NCI-H1694 treated with DMSO at 0.1 percent for 48 hours (cell line): ENCODE measurements around the gene COPE.
"Not testable (repeated sequence)": the region's sequence is repeated elsewhere in the genome, so short reads cannot be mapped to it uniquely, and the experiment has no call there.

Source experiments
- DNase-seq: peaks from one replicate; lab custom pipeline; 2025; lab: John Stamatoyannopoulos, UW

Gene COPE

DNA sequence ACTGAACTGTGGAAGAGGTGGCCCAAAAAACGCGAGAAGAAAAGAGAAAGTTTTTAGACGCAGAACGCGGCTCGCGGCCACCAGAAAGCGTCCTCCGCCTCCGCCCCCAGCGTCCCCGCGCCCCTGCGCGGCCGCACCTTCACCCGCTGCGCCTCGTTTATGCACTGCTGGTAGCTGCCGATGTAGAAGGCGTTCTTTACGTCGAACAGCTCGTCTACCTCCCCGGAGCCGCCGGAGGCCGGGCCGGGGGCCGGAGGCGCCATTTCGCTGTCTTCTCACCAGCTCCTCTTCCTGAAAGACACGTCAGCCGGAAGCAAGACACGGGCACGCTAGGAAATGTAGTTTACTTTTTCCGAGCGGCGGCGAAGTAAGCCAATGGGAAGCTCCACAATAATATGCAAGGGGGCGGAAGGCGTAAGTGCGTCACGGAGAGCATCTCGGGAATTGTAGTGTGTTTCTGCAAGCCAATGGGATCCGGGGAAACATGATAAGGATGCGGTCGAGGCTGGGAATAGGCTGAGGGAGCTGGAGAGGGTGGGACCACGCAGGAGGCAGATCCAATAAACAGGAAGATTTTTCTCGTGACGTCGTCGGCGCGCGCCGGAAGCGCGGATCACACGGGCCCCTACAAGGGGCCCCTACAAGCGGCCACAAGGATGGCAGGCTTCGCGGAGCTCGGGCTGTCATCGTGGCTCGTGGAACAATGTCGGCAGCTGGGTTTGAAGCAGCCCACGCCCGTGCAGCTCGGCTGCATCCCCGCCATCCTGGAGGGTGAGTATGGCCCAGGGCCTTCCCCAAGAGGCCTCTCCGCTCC is at the start of gene COPE, which contains the start of gene DDX49:
TSS of gene COPE (minus strand) at position 302 of the 814 bp plus-strand sequence. CDS start at position 263, 39 bp downstream.
TSS of gene DDX49 (plus strand) at position 630 of the 814 bp plus-strand sequence. CDS start at position 657, 27 bp downstream.
- peak; percentile 99 for DNase-seq

GRCh38 chr19:18967358-18968146 is 48.4 kb upstream of the COPE start:
- DNase-seq: no peak

DNA sequence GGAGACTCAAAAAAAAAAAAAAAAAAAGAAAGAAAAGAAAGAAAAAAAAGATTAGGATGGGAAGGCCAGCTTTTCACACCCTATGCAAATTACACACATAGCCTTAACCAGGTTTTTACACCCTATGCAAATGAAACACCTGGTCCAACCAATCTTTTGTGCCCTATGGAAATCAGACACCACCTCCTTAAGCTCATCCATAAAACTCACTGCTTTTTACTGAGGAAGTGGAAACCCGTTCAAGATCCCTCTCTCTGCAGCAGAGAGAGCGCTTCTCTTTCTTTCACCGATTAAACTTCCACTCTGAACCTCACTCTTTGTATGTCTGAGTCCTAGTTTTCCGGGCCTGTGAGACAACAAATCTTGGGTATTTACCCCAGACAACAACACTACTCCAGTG is 47.1 kb upstream of the COPE start:
- no peak for DNase-seq

DNA sequence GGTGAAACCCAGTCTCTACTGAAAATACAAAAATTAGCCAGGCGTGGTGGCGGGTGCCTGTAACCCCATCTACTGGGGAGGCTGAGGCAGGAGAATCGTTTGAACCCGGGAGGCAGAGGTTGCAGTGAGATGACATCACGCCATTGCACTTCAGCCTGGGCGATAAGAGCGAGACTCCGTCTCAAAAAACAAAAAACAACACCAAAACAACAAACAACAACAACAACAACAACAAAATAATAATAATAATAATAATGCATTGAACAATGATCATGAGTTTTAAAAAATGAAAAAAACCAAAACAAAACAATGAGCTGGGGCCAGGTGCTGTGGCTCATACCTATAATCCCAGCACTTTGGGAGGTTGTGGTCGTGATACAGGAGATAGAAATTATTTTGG is 44.9 kb upstream of the COPE start:
- DNase-seq: no peak

GRCh38 chr19:18961767-18962620 is 42.8 kb upstream of the COPE start:
- no peak for DNase-seq

DNA sequence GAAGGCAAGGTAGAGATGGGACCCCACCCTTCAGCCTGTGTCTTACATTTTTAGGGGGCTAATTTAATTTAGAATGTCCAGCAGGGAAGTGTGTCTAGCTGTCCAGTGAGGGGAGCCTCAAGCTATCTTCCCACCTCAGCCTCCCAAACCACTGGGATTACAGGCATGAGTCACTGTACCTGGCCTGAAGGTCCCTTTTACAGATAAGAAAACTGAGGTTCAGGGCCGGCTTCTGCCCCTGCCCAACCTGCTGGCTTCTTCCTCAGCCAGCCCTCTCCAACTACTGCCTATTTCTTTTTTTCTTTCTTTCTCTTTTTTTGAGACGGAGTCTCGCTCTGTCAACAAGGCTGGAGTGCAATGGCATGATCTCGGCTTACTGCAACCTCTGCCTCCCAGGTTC is 41.2 kb upstream of the COPE start:
- no peak for DNase-seq

DNA sequence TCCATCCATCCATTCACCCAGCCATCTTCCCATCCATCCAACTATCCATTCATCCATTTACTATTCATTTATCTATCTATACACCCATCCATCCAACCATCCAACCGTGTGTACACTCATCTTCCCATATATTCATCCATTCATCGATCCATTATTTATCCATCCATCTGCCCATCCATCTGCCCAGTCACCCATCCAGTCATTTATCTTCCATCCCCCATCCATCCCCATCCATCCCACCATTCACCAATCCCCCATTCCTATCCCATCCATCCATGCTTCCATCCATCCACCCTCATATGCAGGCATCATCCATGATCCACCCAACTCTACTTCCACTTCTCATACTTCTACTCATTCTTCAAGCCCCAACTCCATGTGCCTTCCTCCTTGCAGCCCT is 35.9 kb upstream of the COPE start:
- DNase-seq: no peak

DNA sequence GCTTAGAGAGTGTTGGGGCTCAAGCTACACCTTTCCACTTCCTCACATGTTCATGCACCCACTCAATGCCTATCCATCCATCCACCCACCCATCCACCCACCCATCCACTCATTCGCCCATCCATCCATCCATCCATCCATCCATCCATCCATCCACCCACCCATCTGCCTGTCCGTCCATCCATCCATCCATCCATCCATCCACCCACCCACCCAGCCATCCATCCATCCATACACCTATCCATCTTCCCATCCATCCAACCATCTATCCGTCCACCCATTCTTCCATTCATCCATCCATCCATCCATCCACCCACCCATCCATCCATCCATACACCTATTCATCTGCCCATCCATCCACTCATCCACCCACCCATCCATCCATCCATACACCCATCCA is 34.9 kb upstream of the COPE start:
- DNase-seq: no peak

- not testable (repeated sequence) for DNase-seq
Observed at GRCh38 chr19:18952364-18953003, 33.3 kb upstream of the COPE start.

- DNase-seq: no peak
Observed at GRCh38 chr19:18951721-18952281, 32.6 kb upstream of the COPE start.

- DNase-seq: no peak
Observed at GRCh38 chr19:18949858-18950257, 30.7 kb upstream of the COPE start.

- DNase-seq: no peak
Observed at GRCh38 chr19:18948976-18949356, 29.8 kb upstream of the COPE start.

DNA sequence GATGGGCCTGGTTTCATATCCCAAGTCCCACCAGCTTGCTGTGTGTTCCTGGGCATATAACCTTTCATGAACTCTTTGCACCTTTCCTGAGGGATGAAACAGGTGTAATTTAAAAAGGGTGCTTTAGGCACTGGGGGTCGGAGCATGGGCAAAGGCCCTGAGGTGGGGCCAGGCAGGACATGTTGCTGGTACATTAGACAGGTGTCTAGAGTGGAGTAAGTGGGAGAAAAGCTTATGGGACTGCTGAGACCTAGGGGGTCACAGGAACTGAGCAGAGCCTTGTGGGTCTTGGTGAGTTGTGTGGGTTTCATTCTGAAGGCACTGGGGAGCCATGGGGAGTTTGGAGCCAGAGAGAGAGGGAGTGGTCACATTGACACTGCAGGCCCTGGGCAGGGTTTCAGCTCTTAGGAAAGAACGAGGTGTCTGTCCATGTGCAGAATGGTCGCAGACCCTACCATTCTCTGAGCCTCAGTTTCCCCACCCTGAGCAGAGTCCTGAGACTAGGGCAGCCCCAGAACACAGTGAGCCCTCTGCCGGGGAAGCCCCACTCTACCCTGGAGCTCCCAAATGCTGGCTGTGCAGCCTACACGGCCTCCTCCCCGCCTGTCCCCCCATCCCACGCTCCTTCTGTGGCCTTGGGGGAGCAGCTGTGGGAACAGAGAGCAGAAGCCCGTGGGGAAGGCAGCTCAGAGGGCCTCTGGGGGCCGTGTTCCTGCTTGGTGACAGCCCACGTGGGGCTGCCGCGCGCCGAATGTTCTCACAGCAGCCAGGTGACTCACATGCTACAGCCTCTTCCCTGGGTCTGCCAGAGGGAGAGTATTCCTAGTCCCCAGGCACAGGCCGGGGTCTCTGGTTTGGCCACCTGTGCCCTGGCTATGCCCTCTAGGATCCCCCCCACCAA is 29.1 kb upstream of the COPE start:
- DNase-seq: no peak

DNA sequence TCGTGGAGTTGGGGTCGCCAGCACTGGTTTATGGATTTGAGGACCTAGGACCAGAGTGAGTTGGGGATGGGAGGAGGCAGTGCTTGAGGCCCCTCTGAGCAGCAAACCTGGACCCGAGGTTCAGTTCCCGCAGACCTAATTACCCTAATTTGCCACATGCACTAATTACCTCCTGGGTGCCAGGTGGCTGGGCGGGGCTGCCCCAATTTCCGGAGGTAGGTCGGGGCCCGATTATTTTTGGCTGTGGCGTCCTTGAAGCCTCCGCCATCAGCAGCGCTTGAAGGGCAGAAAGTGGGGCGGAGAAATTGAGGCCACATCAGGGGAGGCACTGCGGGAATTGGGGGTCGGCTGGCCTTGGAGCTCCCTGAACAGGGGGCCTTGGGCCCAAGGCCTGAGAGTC is 27.7 kb upstream of the COPE start:
- no peak for DNase-seq

- DNase-seq: no peak
Observed at GRCh38 chr19:18946335-18946734, 27.1 kb upstream of the COPE start.

DNA sequence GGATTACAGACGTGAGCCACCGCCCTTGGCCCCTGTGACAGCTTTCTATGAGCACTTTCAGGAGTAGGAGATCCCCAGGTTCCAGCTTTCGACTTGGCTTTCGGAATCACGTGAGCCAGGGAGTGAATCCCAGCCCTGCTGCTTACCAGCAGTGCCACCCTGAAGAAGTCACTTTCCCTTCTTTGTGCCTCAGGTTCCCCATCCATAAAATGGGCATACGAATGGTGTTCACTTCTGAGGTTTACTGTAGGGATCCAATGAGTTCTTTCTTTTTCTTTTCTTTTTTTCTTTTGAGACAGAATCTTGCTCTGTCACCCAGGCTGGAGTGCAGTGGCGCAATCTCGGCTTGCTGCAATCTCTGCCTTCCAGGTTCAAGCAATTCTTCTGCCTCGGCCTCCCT is 26.1 kb upstream of the COPE start:
- DNase-seq: no peak

DNA sequence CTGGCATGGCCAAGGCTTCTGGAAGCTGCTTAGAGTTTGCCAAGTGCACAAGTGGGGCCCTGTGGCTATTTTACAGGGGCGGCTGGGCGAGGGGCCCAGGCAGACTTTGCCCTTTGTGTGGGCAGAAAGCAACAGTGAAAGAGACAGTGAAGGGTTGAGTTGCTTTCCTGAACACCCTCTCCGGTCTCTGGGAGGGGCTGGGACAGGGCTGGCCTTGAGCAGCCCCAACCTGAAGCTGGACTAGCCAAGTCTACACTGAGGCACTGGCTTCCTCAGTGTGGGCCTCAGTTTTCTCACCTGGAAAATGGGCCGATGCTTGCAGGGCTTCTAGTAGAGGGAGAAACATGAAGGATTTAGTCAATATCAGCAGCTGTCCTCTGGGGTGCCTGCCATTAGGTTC is 24.3 kb upstream of the COPE start:
- no peak for DNase-seq

- DNase-seq: no peak
Observed at GRCh38 chr19:18942692-18943091, 23.5 kb upstream of the COPE start.

GRCh38 chr19:18941628-18942354 is 22.6 kb upstream of the COPE start:
- no peak for DNase-seq
